Erythroblast (primary cell): ENCODE measurements around the gene CMIP.
"Not testable (repeated sequence)": the region's sequence is repeated elsewhere in the genome, so short reads cannot be mapped to it uniquely, and the experiment has no call there.

ENCODE experiments used
- DNase-seq, 2 experiments: peaks; one replicate each; lab custom pipeline; 2025; lab: John Stamatoyannopoulos, UW
- GATA1 ChIP-seq: IDR thresholded peaks from 2 replicates; pipeline ENCODE4 v1.6.1; 2011; ENCODE audit warnings: low read depth, mild to moderate bottlenecking, control low read depth, low read length, moderate library complexity
- POLR2A ChIP-seq: IDR thresholded peaks from 2 replicates; pipeline ENCODE4 v1.6.1; 2011; ENCODE audit warnings: mild to moderate bottlenecking, low read length

CMIP gene

DNA sequence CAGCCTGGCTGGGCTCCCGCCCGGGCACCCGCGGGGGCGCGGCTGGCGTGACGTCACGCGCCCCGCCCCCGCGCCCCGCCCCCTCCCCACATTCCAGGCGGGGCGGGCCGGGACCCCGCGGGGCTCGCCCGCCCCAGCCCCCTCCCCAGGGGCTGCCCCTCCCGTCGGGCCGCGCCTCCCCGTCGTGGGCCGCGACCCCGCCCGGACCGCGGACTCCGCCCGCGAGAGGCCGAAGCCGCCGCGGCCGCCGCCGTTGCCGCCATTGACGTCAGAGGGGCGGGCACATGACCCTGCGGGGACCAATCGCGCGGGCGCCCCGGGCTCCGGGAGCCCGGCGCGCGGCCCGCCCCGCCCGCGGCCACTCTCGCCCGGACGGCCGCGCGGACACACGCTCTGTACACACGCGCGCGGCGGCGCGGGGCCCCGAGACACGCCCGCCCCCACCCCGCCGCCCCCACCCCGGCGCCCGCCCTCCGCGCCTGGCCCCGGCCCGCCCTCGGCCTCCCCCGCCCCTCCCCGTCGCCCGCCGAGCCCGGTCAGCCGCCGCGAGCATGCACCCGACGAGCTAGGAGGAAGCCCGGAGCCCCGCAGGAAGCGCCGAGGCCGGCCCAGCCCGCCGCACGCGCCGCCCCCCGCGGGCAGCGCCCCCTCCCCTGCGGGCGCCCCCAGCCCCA lies at the start of gene CMIP:
Gene CMIP (plus strand): TSS at position 361 of the 674 bp plus-strand sequence.
- TF ChIP-seq POLR2A (no peak), GATA1 (no peak)
- peak; percentile 87 to 92 for DNase-seq

DNA sequence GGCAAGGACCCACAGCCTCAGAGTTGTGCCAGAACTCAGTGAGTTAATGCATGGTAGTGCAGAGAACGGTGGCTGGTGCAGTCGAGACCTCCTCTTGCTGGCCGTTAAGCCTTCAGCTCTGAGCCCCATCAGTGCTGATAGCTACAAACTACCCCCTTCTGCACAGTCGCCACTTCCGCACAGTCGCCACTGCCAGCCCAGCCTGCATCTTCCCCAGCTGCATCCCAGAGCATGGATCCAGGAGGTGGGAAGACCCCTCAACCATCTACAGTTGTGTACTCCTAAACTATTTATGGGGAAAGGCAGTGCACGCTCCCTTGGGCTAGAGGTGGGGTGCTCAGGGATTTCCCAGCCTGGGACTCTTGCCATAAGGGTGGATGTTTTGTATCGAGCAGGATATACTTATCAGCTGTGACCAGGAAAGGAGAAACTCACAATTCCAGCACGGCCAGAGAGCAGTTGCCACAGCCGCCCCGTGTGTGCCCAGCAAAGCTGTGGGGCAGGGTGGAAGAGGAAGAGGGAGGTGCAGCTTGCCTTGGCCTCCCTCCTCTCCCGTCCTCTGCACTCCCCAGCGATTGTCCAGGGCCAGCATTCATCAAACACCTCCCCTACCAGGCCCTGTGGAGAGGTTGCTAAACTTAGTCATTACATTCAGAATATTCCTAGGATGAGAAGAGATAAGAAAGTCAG lies 49.5 kb upstream of the CMIP start:
- TF ChIP-seq GATA1 (no peak), POLR2A (no peak)
- DNase-seq: no peak

- DNase-seq: no peak
- TF ChIP-seq GATA1 (no peak), POLR2A (no peak)
These were observed 47.3 kb upstream of the CMIP start for GRCh38 chr16:81397058-81397878.

DNA sequence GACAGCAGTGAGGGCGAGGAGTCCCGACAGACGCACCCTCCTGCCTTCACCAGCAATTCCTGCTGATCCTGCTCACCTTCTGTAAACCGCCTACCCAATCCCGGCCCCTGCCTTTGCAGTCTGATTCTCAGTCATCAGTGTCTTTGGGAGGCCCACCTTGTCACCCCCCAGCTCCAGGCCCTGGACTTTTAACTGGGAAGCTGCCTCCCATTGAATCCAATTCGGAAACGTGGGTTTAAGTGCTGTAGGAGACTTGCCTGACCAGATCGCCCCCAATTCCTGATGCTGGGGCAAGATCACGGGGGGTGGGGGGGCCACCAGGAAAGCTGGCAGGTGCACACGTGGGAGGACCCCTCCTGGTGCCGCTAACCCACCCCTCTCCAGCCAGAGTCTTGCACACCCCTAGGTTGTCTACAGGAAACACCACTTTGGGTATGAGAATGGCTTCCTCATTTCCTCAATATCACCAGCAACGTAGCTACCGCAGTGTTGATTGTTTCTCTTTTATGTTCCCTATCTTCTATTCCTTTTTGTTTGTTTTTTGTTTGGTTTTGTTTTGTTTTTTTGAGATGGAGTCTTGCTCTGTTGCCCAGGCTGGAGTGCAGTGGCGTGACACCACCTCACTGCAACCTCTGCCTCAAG lies 46.6 kb upstream of the CMIP start:
- DNase-seq: no peak
- TF ChIP-seq POLR2A (no peak), GATA1 (no peak)

GRCh38 chr16:81399909-81400308 lies 44.7 kb upstream of the CMIP start:
- TF ChIP-seq POLR2A: no peak
- no peak for TF ChIP-seq GATA1
- no peak for DNase-seq

DNA sequence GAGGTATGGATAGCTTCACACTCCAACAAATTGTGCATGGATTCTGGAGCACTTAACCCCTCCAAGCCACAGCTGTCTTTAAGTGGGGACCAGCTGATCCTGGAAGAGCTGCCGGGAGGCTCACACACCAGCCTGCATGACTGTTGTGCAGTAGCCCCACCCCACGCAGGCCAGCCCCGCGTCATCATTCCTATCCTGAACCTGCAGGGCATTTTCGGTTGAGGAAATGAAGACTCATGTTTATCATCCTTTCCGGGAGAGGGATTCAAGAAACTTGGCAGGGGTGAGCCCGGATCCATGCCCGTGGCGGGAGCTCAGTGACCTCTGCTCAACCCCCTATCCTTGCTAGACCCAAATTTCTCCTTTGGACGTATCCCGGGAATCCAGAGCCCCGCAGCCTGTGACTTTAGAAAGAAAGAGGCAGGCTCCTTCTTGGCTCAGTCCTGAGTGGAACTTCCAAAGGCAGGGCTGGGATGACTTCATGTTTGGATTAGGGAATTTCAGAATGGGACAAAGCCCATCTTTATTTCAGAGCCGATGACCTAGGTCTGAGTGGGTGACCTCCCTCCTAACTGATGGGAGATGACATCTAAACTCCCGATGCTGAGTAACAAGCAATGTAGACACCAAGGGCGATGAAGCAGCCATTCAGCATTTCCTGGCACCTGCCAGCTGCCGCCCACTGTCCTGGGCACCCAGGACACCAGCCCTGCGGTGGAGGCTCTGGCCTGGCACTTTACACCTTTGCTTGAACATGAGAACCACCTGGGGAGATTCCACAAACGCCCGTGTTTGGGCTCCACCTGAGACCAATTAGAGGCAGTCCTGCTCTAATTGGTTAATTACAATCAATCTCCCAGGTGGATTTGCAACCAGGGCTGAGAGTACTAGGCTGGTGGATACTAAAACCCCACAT lies 43.3 kb upstream of the CMIP start:
- no peak for DNase-seq
- TF ChIP-seq GATA1: no peak
- no peak for TF ChIP-seq POLR2A

DNA sequence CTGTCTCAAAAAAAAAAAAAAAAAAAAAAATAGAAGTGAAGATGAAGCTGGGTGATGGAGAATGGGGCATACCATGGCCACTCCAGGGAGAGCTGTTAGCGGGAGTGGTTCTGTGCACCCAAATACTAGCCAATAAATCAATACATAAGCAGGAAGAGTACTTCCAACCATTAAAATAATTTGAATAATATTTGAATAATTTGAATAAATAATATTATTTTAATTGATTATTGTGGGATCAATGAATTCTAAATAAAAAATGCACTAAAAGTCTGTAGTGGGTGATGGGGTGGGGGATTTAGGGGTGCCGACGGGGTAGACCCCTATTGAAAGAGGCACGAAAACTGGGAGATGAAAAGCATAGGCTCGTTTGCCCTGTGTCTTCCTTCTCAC lies 41.4 kb upstream of the CMIP start:
- no peak for DNase-seq
- no peak for TF ChIP-seq GATA1
- TF ChIP-seq POLR2A: no peak

- TF ChIP-seq GATA1 (no peak), POLR2A (no peak)
- peak; percentile 74 to 84 for DNase-seq
These were observed 40.8 kb upstream of the CMIP start for GRCh38 chr16:81403601-81404391.

- DNase-seq: not testable (repeated sequence)
These were observed 39.6 kb upstream of the CMIP start for GRCh38 chr16:81405002-81405401.

- no peak for DNase-seq
- no peak for TF ChIP-seq GATA1
- TF ChIP-seq POLR2A: no peak
These were observed 38.9 kb upstream of the CMIP start for GRCh38 chr16:81405702-81406113.

DNA sequence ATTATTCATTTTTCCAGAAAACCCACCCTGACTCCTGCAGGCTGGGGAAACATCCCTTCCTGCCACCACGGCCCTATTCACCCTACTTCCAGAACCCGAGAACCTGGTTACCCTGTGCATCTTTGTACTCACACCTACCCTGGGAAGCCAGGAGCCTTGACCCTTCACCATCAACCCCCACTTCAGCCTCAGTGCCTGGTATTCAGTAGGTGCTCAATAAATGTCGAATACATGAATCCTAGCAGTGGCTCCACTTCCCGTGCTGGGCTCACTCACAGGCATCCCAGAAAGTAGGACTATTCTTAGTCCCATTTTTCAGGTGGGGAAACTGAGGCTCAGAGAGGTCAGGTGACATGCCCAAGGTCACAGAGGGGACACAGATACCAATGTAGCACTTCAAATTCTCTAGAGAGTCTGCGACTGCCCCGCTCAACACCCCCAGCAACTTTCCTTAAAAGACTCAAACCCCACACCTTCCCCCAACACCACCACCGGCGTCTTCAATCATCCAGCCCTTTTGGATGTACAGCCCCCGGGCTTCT lies 36.1 kb upstream of the CMIP start:
- no peak for DNase-seq
- TF ChIP-seq GATA1 (no peak), POLR2A (no peak)
